AG04449 (cell line): ENCODE measurements around the gene MAML2.

ENCODE experiments used
- CTCF ChIA-PET: fragments of 350-600 bp; formaldehyde crosslinking; extraction: SDS; loops from one replicate; lab custom pipeline; 2021; ENCODE audit warnings: antibody characterized with exemption; lab: Yijun Ruan, JAX
- POLR2A ChIA-PET: fragments of 400-600, 350-600 bp; formaldehyde crosslinking; extraction: SDS; loops from one replicate; lab custom pipeline; 2020; ENCODE audit warnings: antibody characterized with exemption, inconsistent platforms; lab: Yijun Ruan, JAX
- DNase-seq: peaks from one replicate; pipeline ENCODE4 v3.0.0-alpha.2; 2010; ENCODE audit warnings: low read depth, low spot score
- H3K4me3 ChIP-seq: 2 replicates; pipeline ENCODE4 v1.5.1; 2011; ENCODE audit warnings: low read depth, mild to moderate bottlenecking, control low read depth, low read length
- CTCF ChIP-seq: IDR thresholded peaks from one replicate; pipeline ENCODE4 v1.5.1; 2011; ENCODE audit warnings: mild to moderate bottlenecking, moderate library complexity, low read length, control low read depth, inconsistent platforms; ENCODE audit not compliant: insufficient read depth; ENCODE audit errors: missing control alignments

MAML2 gene

GRCh38 chr11:95933594-95933993, 409.4 kb downstream of the MAML2 start:
- H3K4me3 ChIP-seq, result no peak overlapping the region
- CTCF ChIA-PET, result no interaction called here
- TF ChIP-seq CTCF, result no peak
- POLR2A ChIA-PET, result no interaction called here
- DNase-seq, result no peak

- ChIA-PET CTCF (no interaction called here), POLR2A (no interaction called here)
- DNase-seq, result no peak
- no peak for TF ChIP-seq CTCF
- H3K4me3 ChIP-seq, result no peak overlapping the region
Measured at GRCh38 chr11:95931916-95932315, 411.1 kb downstream of the MAML2 start.

GRCh38 chr11:95930948-95931347, 412.0 kb downstream of the MAML2 start:
- H3K4me3 ChIP-seq, result no peak overlapping the region
- POLR2A ChIA-PET, result no interaction called here
- CTCF ChIA-PET, result interaction anchor here (1.1 kb wide), 1 partner anchor 10 kb away, joined by 3 read pairs; no protein-coding TSS in a partner anchor
- DNase-seq, result no peak
- no peak for TF ChIP-seq CTCF

GRCh38 chr11:95926726-95927125, 416.3 kb downstream of the MAML2 start:
- no peak for DNase-seq
- ChIA-PET CTCF (no interaction called here), POLR2A (no interaction called here)
- no peak for TF ChIP-seq CTCF
- no peak overlapping the region for H3K4me3 ChIP-seq
